Measurements from ENCODE around the gene OR2L3. TPM values are rescaled to one million over a fixed set of nuclear protein-coding genes. Genes with fewer than 3 reads are reported as not detected.

Gene OR2L3
- total and polyA plus RNA-seq, 2 of the 4 experiments (the other 2 are of a cell fraction): not detected

DNA sequence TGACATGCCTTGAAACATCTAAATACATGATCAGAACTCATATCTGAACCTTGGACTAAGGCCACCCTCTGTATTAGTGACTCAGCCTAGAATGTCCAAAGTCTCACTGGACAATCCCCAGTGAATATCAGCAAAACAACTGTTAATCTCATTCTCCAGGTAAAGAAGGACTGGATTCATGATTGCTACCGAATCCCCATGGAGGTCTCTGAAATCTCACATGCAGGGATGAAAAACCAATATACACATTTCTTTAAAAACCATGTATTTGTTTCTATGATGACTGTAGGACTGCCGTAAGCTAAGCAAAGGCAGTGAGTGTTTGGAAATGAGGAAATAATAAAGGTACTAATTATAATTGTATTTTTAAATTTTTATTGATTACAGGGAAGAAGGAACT lies at the start of gene OR2L3 (continued):
- TF ChIP-seq NFE2L2 (IDR thresholded peaks at IDR 0.05; ENCODE audit: low read depth, low read length): no peak

- Histone ChIP-seq H3K4me1 (ENCODE audit: control insufficient read depth, insufficient read depth, low read length) (no peaks in the 10 kb centered on the region), H3K9me1 (ENCODE audit: insufficient read depth, low read length) (no peaks in the 10 kb centered on the region), H2AK5ac (ENCODE audit: low read depth, low read length) (no peak overlapping the region), H3K18ac (ENCODE audit: low read depth, low read length) (no peak overlapping the region), H3K56ac (ENCODE audit: extremely low read depth, insufficient read depth, low read length) (no peak overlapping the region), H2BK20ac (ENCODE audit: low read depth, low read length) (no peak overlapping the region), H2AFZ (replicated peaks; ENCODE audit: low read length, poor library complexity) (no peak overlapping the region), H3K23ac (ENCODE audit: low read depth, low read length) (no peak overlapping the region), H3K27me3 (ENCODE audit: control insufficient read depth, insufficient read depth, low read length) (no peaks in the 10 kb centered on the region), H3K4ac (ENCODE audit: low read depth, low read length) (no peak overlapping the region), H3K27ac (ENCODE audit: insufficient read depth, low read length) (no peak overlapping the region), H4K91ac (ENCODE audit: insufficient read depth, low read depth, low read length) (no peak overlapping the region), H3K4me2 (ENCODE audit: low read depth, low read length) (no peak overlapping the region), H4K20me1 (ENCODE audit: insufficient read depth, low read length) (no peaks in the 10 kb centered on the region), H4K5ac (ENCODE audit: low read depth, low read length) (no peak overlapping the region), H2BK5ac (ENCODE audit: low read depth, low read length, poor library complexity, severe bottlenecking) (no peak overlapping the region), H3K14ac (replicated peaks; ENCODE audit: low read depth, low read length) (no peak overlapping the region), H2BK120ac (ENCODE audit: low read depth, low read length) (no peak overlapping the region), H2AK9ac (replicated peaks; ENCODE audit: low read depth, low read length, poor library complexity) (no peak overlapping the region), H2BK15ac (ENCODE audit: low read depth, low read length) (no peak overlapping the region), H3K36me3 (ENCODE audit: control insufficient read depth, insufficient read depth, low read length) (no peaks in the 10 kb centered on the region), H3K9ac (ENCODE audit: low read depth, low read length) (no peak overlapping the region), H4K8ac (ENCODE audit: low read depth in 2 of 2, low read length in 2 of 2) (no peak overlapping the region), H3K9me3 (ENCODE audit: control insufficient read depth, insufficient read depth, low read length) (peaks cover 7% of the 10 kb centered on the region), H3K79me1 (ENCODE audit: low read depth in 1 of 2, low read length in 2 of 2) (no peaks in the 10 kb centered on the region), H3K4me3 (ENCODE audit: insufficient read depth, low read depth, low read length) (no peak overlapping the region)
- in situ Hi-C loops (cut with MboI; ENCODE audit: low sequenced_read_pairs) (no loop called here), dilution Hi-C loops (cut with HindIII; ENCODE audit: low sequenced_read_pairs, unreplicated experiment) (no loop called here), intact Hi-C loops (cut with micrococcal nuclease) (no loop called here)
- BruUV-seq (replicated peaks): no TSS peak
- WGBS, 2 experiments (ENCODE audit: extremely low coverage in 2 of 2, insufficient read length in 1 of 2): no CpG with 5 or more reads among the region's 2 CpGs
- POLR2A ChIA-PET (ENCODE audit: unreplicated experiment): no interaction called here
- CTCF ChIA-PET: interaction anchor here (1.7 kb wide), 1 partner anchor 10 kb away, joined by 4 read pairs; no protein-coding TSS in a partner anchor
- no peak for TF ChIP-seq CTCF (conservative IDR thresholded peaks at IDR 0.05; ENCODE audit: low read depth, low read length)
- TF ChIP-seq, protein P1, sequence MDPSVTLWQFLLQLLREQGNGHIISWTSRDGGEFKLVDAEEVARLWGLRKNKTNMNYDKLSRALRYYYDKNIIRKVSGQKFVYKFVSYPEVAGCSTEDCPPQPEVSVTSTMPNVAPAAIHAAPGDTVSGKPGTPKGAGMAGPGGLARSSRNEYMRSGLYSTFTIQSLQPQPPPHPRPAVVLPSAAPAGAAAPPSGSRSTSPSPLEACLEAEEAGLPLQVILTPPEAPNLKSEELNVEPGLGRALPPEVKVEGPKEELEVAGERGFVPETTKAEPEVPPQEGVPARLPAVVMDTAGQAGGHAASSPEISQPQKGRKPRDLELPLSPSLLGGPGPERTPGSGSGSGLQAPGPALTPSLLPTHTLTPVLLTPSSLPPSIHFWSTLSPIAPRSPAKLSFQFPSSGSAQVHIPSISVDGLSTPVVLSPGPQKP (IDR thresholded peaks at IDR 0.05; ENCODE audit: borderline replicate concordance, low read depth, low read length): no peak
- TF ChIP-seq SMC3 (IDR thresholded peaks at IDR 0.05; ENCODE audit: low read depth, low read length): no peak
- TF ChIP-seq RCOR1 (IDR thresholded peaks at IDR 0.05; ENCODE audit: insufficient replicate concordance, low read length): no peak
- TF ChIP-seq MXI1 (IDR thresholded peaks at IDR 0.05; ENCODE audit: borderline replicate concordance, low read depth, low read length): no peak
- TF ChIP-seq RAD21 (IDR thresholded peaks at IDR 0.05; ENCODE audit: low read length): no peak
- no peak for TF ChIP-seq MAZ (IDR thresholded peaks at IDR 0.05; ENCODE audit: borderline replicate concordance, low read depth, low read length)
- no peak for TF ChIP-seq CEBPB (IDR thresholded peaks at IDR 0.05; ENCODE audit: low read depth, low read length)
- DNase-seq: no peak
- no peak for ATAC-seq (ENCODE audit: low read depth)
Observed at GRCh38 chr1:247998811-247999210, 47.8 kb upstream of the OR2L3 start.

Data from IMR-90 (cell line).